GM21423 (cell line): ENCODE measurements around the gene GLCCI1.

Experiments used
- ATAC-seq: cut with Tn5 transposase; IDR thresholded peaks from one replicate; pipeline ENCODE4 v1.9.1; 2021; ENCODE audit warnings: mild to moderate bottlenecking, moderate library complexity; ENCODE audit not compliant: unreplicated experiment

The GLCCI1 gene

GRCh38 chr7:8126601-8127167 lies 158.1 kb downstream of the GLCCI1 start:
- no peak for ATAC-seq

DNA sequence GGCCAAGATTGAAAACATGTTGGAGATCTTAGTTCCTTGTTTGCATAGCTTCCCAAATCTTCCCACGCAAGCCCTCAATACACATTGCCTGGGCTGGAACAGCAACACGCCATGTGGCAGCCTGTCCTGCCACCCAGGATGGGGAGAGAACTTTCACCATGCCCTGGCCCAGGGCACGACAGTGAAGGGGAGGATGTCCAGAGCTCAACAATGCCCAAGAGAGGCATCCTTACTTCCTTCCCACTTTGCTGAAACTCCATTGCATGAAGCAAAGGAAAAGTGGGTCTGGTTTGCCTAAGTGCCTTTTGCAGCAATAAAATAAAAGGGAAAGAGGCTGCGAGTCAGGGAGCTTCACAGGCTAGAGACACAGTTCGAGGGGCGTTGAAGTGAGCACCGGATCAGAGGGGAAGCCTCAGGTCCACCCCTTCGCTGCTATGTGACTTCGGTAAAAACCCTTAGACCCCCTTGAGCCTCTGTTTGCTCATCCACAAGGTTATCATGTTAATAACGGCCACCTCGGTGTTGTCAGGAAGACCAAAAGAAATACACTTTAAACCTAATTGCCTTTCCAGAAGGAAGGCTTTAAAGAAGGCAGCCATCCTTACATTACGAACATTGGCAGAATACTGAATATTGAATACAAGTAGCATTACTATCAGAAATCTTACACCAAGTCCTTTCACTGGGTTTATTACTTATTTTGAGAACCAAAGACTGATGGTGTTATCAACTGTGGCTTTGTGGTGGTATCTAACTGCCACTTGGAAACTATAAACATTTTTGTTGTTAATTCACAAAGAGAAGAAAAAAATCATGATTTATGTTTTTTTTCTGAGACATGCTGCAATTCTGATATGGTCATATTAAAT lies 160.1 kb downstream of the GLCCI1 start:
- no peak for ATAC-seq

DNA sequence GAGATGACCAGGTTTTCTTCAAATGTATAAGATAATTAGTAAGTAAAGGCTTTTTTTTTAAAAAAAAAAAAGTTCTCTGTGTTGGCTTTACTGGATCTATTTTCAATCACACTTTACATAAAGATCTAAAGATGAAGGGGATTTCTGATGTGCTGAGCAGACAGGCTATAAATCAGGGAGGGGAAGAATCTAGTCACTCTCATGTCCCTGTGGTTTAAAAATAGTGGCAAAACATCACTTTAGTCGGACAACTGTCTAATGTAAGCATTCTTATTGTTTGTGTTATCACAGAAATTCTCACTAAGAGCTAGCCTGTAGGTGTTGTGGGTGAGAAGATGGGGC lies 160.7 kb downstream of the GLCCI1 start:
- no peak for ATAC-seq

DNA sequence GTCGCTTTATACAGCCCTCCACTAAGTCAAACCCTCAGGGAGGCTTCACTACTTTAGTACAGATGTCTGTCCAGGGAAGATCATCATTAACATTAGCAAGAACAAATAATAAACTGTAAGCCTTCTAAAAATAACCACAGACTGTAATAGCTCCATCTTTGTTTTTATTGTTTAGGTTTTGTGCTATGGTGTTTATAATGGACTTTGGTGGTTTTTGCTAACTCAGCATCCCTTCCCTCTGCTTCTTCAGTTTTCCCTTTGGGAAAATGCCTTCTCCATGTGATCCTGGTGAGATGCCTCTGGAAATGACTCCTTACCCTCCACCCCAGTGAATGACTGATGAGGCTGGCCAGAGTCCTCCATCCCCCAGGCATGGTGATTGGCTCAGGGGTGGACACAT lies 162.1 kb downstream of the GLCCI1 start:
- no peak for ATAC-seq

DNA sequence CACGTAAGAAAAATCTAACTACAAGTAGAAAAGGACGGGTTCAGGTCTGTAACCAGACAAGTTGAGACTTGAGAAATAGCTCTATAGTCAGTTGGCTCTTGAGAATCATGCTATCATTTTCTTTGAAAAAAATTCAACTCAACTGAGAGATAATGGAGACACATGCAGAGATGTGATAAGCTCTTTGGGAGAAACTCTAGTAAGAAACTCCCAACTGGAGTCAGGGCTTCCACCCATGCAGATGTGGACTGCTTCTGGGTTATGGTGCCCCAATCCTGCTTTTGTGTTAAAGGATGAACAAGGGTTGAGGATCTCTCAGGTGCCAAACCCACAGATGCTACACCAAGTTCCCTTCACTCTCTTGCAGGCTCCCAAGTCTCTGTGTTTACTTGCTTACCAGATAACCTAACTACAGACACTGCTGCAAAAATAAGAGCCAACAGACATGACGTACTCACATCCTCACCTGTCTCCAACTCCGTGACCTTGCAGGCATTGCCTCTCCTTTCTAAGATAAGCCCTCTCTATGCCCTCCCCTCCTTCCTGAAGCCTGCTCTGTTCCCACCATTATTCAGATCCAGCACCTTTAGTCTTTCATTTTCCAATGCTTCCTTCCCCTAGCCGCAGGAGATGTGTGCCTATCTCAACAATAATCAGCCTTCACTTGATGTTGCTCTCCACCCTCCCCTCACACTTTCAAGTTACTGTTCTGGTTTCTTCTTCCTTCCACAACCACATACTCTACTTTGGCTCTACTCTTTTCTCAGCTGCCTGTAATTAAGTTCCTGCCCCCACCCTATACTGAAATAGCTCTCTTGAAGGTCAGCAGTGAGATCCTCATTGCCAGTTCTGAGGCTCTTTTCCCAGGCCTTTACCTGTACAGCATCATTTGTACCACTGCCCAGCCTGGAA lies 163.4 kb downstream of the GLCCI1 start:
- peak; percentile 47 for ATAC-seq

DNA sequence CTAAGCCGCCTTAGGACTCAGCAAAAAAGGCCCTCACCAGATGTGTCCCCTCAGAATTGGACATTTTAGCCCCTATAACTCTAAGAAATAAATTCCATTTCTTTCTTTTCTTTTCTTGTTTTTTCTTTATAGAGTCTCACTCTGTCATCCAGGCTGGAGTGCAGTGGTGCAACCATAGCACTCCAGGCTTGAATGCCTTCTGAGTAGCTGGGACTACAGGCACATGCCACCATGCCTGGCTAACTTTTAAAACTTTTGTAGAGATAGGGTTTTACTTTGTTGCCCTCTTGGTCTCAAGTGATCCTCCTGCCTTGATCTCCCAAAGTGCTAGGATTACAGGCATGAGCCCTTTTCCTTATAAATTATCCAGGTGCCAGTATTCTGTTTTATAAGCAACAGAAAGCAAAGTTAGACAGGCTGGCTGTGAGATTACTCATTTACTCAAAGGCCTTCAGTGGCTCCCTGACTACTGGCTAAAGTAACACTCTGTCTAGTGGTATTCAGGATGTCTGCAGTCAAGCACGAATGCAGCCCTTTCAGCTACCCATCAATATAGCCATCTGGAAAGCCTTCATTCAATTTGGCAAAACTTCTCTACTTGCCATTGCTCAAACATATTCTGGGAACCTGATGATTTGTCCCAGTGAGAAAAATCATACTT lies 164.7 kb downstream of the GLCCI1 start:
- ATAC-seq, result peak; percentile 30

GRCh38 chr7:8134089-8134733 lies 165.6 kb downstream of the GLCCI1 start:
- ATAC-seq, result peak; percentile 62

- no peak for ATAC-seq
Observed at GRCh38 chr7:8135417-8135816, 166.8 kb downstream of the GLCCI1 start.

DNA sequence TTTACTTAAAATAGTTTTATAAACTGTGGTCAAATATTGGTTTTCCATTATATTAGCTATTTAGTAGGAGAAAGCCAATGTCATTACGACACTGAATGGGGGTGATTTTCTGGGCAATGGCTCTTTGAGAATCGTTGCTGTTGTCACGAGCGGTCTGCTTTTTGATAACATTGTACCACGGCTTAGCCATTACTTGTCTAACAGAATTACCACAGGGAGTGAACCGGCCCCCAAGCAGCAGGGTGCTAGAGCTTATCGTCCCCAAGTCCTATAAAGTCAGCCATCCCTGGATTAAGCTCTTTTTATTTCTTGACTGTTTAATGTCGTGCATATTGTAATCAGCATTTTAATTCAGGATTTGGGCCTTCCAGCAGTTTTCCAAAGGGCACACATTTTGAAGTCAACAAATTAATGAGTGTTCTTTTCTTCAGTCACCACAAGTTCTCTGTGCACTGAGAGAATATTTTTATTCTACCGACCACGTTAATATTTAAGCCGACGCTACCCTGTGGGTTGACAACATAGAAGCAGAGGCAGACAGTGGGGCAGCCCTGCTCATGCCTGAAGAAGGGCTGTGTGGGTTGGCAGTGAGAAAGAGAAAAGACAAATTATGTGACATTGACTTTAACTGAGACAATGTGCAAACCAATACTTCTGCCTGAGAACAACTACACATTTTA lies 167.6 kb downstream of the GLCCI1 start:
- no peak for ATAC-seq
